ENCODE results near the gene KCNE1. TPM values are rescaled to one million over a fixed set of nuclear protein-coding genes. Genes with fewer than 3 reads are reported as not detected.

KCNE1 gene
- total RNA-seq (0.42 and 2.3 TPM in 2 replicates), polyA plus RNA-seq (0.29 and 0.37 TPM in 2 replicates)

GRCh38 chr21:34511787-34512455, at the start of gene KCNE1:
KCNE1 (minus strand) TSS chr21:34512210; CDS start chr21:34449634, 62,576 bp downstream.
- no peak for TF ChIP-seq CTCF (IDR thresholded peaks at IDR 0.05; ENCODE audit: low read depth, low read length)
- H3K4me1 ChIP-seq (ENCODE audit: low read depth): peaks cover 4% of the 10 kb centered on the region
- H3K27ac ChIP-seq: no peak within 1 kb of the TSS
- DNase-seq (ENCODE audit: low read depth in 1 of 2, low spot score in 1 of 2): peak in 1 of 2 donors; percentile 70
- no peaks in the 10 kb centered on the region for H3K36me3 ChIP-seq
- H3K4me3 ChIP-seq: no peak within 1 kb of the TSS
- no peaks in the 10 kb centered on the region for H3K9me3 ChIP-seq (ENCODE audit: low read depth)
- no peaks in the 10 kb centered on the region for H3K27me3 ChIP-seq

GRCh38 chr21:34561806-34562205, 49.8 kb upstream of the KCNE1 start:
- no peak for TF ChIP-seq CTCF (IDR thresholded peaks at IDR 0.05; ENCODE audit: low read depth, low read length)
- Histone ChIP-seq H3K4me3 (no peak overlapping the region), H3K27ac (no peak overlapping the region), H3K4me1 (ENCODE audit: low read depth) (peaks cover 7% of the 10 kb centered on the region), H3K27me3 (no peaks in the 10 kb centered on the region), H3K36me3 (no peaks in the 10 kb centered on the region), H3K9me3 (ENCODE audit: low read depth) (no peaks in the 10 kb centered on the region)
- no peak for DNase-seq (ENCODE audit: low read depth in 1 of 2, low spot score in 1 of 2)

- no peaks in the 10 kb centered on the region for H3K36me3 ChIP-seq
- no peaks in the 10 kb centered on the region for H3K27me3 ChIP-seq
- no peaks in the 10 kb centered on the region for H3K9me3 ChIP-seq (ENCODE audit: low read depth)
- H3K27ac ChIP-seq: no peak overlapping the region
- DNase-seq (ENCODE audit: low read depth in 1 of 2, low spot score in 1 of 2): no peak
- TF ChIP-seq CTCF (IDR thresholded peaks at IDR 0.05; ENCODE audit: low read depth, low read length): no peak
- H3K4me1 ChIP-seq (ENCODE audit: low read depth): no peaks in the 10 kb centered on the region
- H3K4me3 ChIP-seq: no peak overlapping the region
Measured at GRCh38 chr21:34560609-34561008, 48.6 kb upstream of the KCNE1 start.

GRCh38 chr21:34560021-34560420, 48.0 kb upstream of the KCNE1 start:
- Histone ChIP-seq H3K4me3 (no peak overlapping the region), H3K9me3 (ENCODE audit: low read depth) (no peaks in the 10 kb centered on the region), H3K4me1 (ENCODE audit: low read depth) (no peaks in the 10 kb centered on the region), H3K27ac (no peak overlapping the region), H3K36me3 (no peaks in the 10 kb centered on the region), H3K27me3 (no peaks in the 10 kb centered on the region)
- TF ChIP-seq CTCF (IDR thresholded peaks at IDR 0.05; ENCODE audit: low read depth, low read length): no peak
- no peak for DNase-seq (ENCODE audit: low read depth in 1 of 2, low spot score in 1 of 2)

GRCh38 chr21:34559089-34559631, 47.1 kb upstream of the KCNE1 start:
- H3K4me3 ChIP-seq: no peak overlapping the region
- H3K9me3 ChIP-seq (ENCODE audit: low read depth): no peaks in the 10 kb centered on the region
- H3K27me3 ChIP-seq: no peaks in the 10 kb centered on the region
- TF ChIP-seq CTCF (IDR thresholded peaks at IDR 0.05; ENCODE audit: low read depth, low read length): no peak
- H3K27ac ChIP-seq: no peak overlapping the region
- no peaks in the 10 kb centered on the region for H3K36me3 ChIP-seq
- DNase-seq (ENCODE audit: low read depth in 1 of 2, low spot score in 1 of 2): no peak
- H3K4me1 ChIP-seq (ENCODE audit: low read depth): no peaks in the 10 kb centered on the region

Measured in cardiac muscle cell (in vitro differentiated cells and primary cell).